Tibial artery (tissue), 4 donors: ENCODE measurements around the gene RARRES1.

Source experiments
- DNase-seq, 2 donors: peaks; one replicate each; pipeline ENCODE4 v3.0.0-alpha.2; 2019
- H3K27ac ChIP-seq, 2 donors: fragments of 200-600 bp; sonication (generic) in 1 of 2; 1 replicate in 1 of 2; 2 replicates in 1 of 2; pipeline ENCODE4 v1.5.1; 2018 to 2019; ENCODE audit warnings: mild to moderate bottlenecking in 1 of 2
- H3K27me3 ChIP-seq, 2 donors: fragments of 200-600 bp; sonication (generic) in 1 of 2; one replicate each; pipeline versions ENCODE4 v1.5.1 to v1.6.0; 2016 to 2019
- H3K36me3 ChIP-seq, 3 donors: fragments of 200-600 bp; sonication (generic) in 2 of 3; one replicate each; pipeline ENCODE4 v1.5.1; 2016 to 2019; ENCODE audit warnings: mild to moderate bottlenecking in 2 of 3
- H3K4me1 ChIP-seq, 4 donors: fragments of 200-600 bp; sonication (generic) in 2 of 4; 1 replicate in 3 of 4; 2 replicates in 1 of 4; pipeline ENCODE4 v1.5.1; 2016 to 2019
- H3K4me3 ChIP-seq, 2 donors: fragments of 200-600 bp; sonication (generic) in 1 of 2; 1 replicate in 1 of 2; 2 replicates in 1 of 2; pipeline ENCODE4 v1.5.1; 2018 to 2019; ENCODE audit warnings: mild to moderate bottlenecking in 2 of 2
- H3K9me3 ChIP-seq, 3 donors: fragments of 200-600 bp; sonication (generic) in 1 of 3; one replicate each; pipeline ENCODE4 v1.5.1; 2016 to 2019
- CTCF ChIP-seq, 2 experiments: fragments of 200-600 bp in 1 of 2; fragments of 450-650 bp in 1 of 2; IDR thresholded peaks; one replicate each; pipeline ENCODE4 v1.5.1; 2017 to 2019; ENCODE audit warnings: antibody characterized with exemption in 2 of 2, mild to moderate bottlenecking in 1 of 2, moderate library complexity in 1 of 2
- intact Hi-C: fragments of 100-400 bp; cut with DNase I; formaldehyde crosslinking; loops from one replicate; pipeline ENCODE4 v1.15.0; 2023; ENCODE audit warnings: low total_unique reads

Gene RARRES1

GRCh38 chr3:158731938-158732855 is at the start of gene RARRES1:
Gene RARRES1 (minus strand): TSS chr3:158732457. CDS start chr3:158732415, 42 bp downstream.
- H3K36me3 ChIP-seq = no peaks in the 10 kb centered on the region
- peak; percentile 71 to 83 for DNase-seq
- intact Hi-C loops = loop anchor here (10.0 kb wide), 1 partner anchor 157 kb away; the partner anchor contains the start of gene MLF1
- peaks cover 0 to 7% (median 0%) of the 10 kb centered on the region in 3 donors for H3K9me3 ChIP-seq
- peaks cover 0 to 36% (median 16%) of the 10 kb centered on the region in 4 donors for H3K4me1 ChIP-seq
- peak within 1 kb of the TSS; percentile 64 to 68 for H3K27ac ChIP-seq
- TF ChIP-seq CTCF (IDR thresholded peaks at IDR 0.05) = no peak
- H3K4me3 ChIP-seq = peak within 1 kb of the TSS; percentile 68 to 82
- no peaks in the 10 kb centered on the region for H3K27me3 ChIP-seq

- no peak overlapping the region for H3K4me3 ChIP-seq
- H3K4me1 ChIP-seq = no peaks in the 10 kb centered on the region
- no peaks in the 10 kb centered on the region for H3K9me3 ChIP-seq
- no peak overlapping the region for H3K27ac ChIP-seq
- intact Hi-C loops = no loop called here
- no peak for DNase-seq
- no peaks in the 10 kb centered on the region for H3K27me3 ChIP-seq
- H3K36me3 ChIP-seq = no peaks in the 10 kb centered on the region
- no peak for TF ChIP-seq CTCF (IDR thresholded peaks at IDR 0.05)
These were observed 49.6 kb upstream of the RARRES1 start for GRCh38 chr3:158781849-158782248.

- TF ChIP-seq CTCF (IDR thresholded peaks at IDR 0.05) = no peak
- Histone ChIP-seq H3K27me3 (no peaks in the 10 kb centered on the region), H3K27ac (no peak overlapping the region), H3K36me3 (no peaks in the 10 kb centered on the region), H3K4me1 (no peaks in the 10 kb centered on the region), H3K4me3 (no peak overlapping the region), H3K9me3 (no peaks in the 10 kb centered on the region)
- intact Hi-C loops = no loop called here
- no peak for DNase-seq
These were observed 48.9 kb upstream of the RARRES1 start for GRCh38 chr3:158781191-158781590.

- no peaks in the 10 kb centered on the region for H3K36me3 ChIP-seq
- intact Hi-C loops = no loop called here
- no peaks in the 10 kb centered on the region for H3K27me3 ChIP-seq
- DNase-seq = no peak
- no peaks in the 10 kb centered on the region for H3K4me1 ChIP-seq
- no peaks in the 10 kb centered on the region for H3K9me3 ChIP-seq
- TF ChIP-seq CTCF (IDR thresholded peaks at IDR 0.05) = no peak
- no peak overlapping the region for H3K4me3 ChIP-seq
- no peak overlapping the region for H3K27ac ChIP-seq
These were observed 48.5 kb upstream of the RARRES1 start for GRCh38 chr3:158780766-158781165.

GRCh38 chr3:158777161-158777873 is 45.1 kb upstream of the RARRES1 start:
- Histone ChIP-seq H3K4me1 (peaks cover 0 to 6% (median 0%) of the 10 kb centered on the region in 4 donors), H3K36me3 (no peaks in the 10 kb centered on the region), H3K9me3 (no peaks in the 10 kb centered on the region), H3K4me3 (no peak overlapping the region), H3K27me3 (no peaks in the 10 kb centered on the region), H3K27ac (no peak overlapping the region)
- no peak for TF ChIP-seq CTCF (IDR thresholded peaks at IDR 0.05)
- no peak for DNase-seq
- intact Hi-C loops = no loop called here
